HepG2 (cell line): ENCODE measurements around the gene PTGDR2. TPM values are rescaled to one million over a fixed set of nuclear protein-coding genes. Genes with fewer than 3 reads are reported as not detected.

Experiments used
- CREM ChIP-seq, 2 experiments: sonication (generic) in 1 of 2; formaldehyde crosslinking in 1 of 2; IDR thresholded peaks; 2 replicates each; pipeline versions ENCODE4 v1.4.0 to v1.6.1; 2016 to 2020; ENCODE audit warnings: antibody characterized with exemption in 1 of 2, mild to moderate bottlenecking in 1 of 2, missing genetic modification reagents in 1 of 2
- GFI1 ChIP-seq: sonication (generic); formaldehyde crosslinking; IDR thresholded peaks from 2 replicates; pipeline ENCODE4 v1.5.0; 2020; ENCODE audit warnings: missing genetic modification reagents, mild to moderate bottlenecking, borderline replicate concordance
- MXD4 ChIP-seq: IDR thresholded peaks from 2 replicates; pipeline ENCODE4 v1.6.1; 2016; ENCODE audit warnings: mild to moderate bottlenecking, missing biosample characterization, missing genetic modification reagents
- NKX3-1 ChIP-seq: sonication (generic); formaldehyde crosslinking; IDR thresholded peaks from 2 replicates; pipeline ENCODE4 v1.5.0; 2020; ENCODE audit warnings: missing genetic modification reagents
- RCOR2 ChIP-seq: IDR thresholded peaks from 2 replicates; pipeline ENCODE4 v1.6.1; 2016; ENCODE audit warnings: missing biosample characterization, missing genetic modification reagents
- SATB2 ChIP-seq: sonication (generic); formaldehyde crosslinking; IDR thresholded peaks from 2 replicates; pipeline ENCODE4 v1.5.0; 2020; ENCODE audit warnings: missing genetic modification reagents
- SETDB1 ChIP-seq: sonication (generic); formaldehyde crosslinking; IDR thresholded peaks from 2 replicates; pipeline ENCODE4 v1.5.1; 2020; ENCODE audit warnings: missing genetic modification reagents, mild to moderate bottlenecking, borderline replicate concordance
- ZFY ChIP-seq: sonication (generic); formaldehyde crosslinking; IDR thresholded peaks from 2 replicates; pipeline ENCODE4 v1.4.0; 2020; ENCODE audit warnings: missing genetic modification reagents
- ZMYM4 ChIP-seq: sonication (generic); formaldehyde crosslinking; IDR thresholded peaks from 2 replicates; pipeline ENCODE4 v1.8.1; 2023; ENCODE audit warnings: mild to moderate bottlenecking, missing genetic modification reagents
- ZNF253 ChIP-seq: sonication (generic); formaldehyde crosslinking; IDR thresholded peaks from 2 replicates; pipeline ENCODE4 v1.8.0; 2022; ENCODE audit warnings: mild to moderate bottlenecking, missing genetic modification reagents, borderline replicate concordance
- ZNF552 ChIP-seq: sonication (generic); formaldehyde crosslinking; IDR thresholded peaks from 2 replicates; pipeline ENCODE4 v1.9.0; 2022; ENCODE audit warnings: missing genetic modification reagents, mild to moderate bottlenecking, borderline replicate concordance
- ZNF589 ChIP-seq: sonication (generic); formaldehyde crosslinking; conservative IDR thresholded peaks from 2 replicates; pipeline ENCODE4 v1.8.0; 2022; ENCODE audit warnings: mild to moderate bottlenecking, moderate library complexity, missing genetic modification reagents
- polyA plus RNA-seq, 8 experiments: library from polyadenylated mRNA; depleted of rRNA in 3 of 8; stranded (reverse) in 7 of 8; unstranded in 1 of 8; fragments of >200 nt; fragmentation: Illumina TruSeq in 4 of 8; extraction: Trizol in 4 of 8; gene quantifications; 2 replicates each; pipeline versions ENCODE4 v1.2.1 to v1.2.3, GENCODE V29; 2011 to 2016; ENCODE audit warnings: low read depth in 4 of 8, missing spikeins in 1 of 8, mixed read lengths in 1 of 8; ENCODE audit not compliant: insufficient read depth in 1 of 8
- total RNA-seq, 5 experiments: library from RNA; depleted of rRNA; stranded (reverse); fragments of >200 nt; fragmentation: Illumina TruSeq; extraction: Trizol; gene quantifications; 2 replicates each; pipeline ENCODE4 v1.2.3, GENCODE V29; 2016; ENCODE audit warnings: low read depth in 1 of 5
- TF ChIP-seq, protein P1 (sequence below): sonication (generic); formaldehyde crosslinking; conservative IDR thresholded peaks from 2 replicates; pipeline ENCODE4 v1.4.0; 2020; ENCODE audit warnings: mild to moderate bottlenecking, missing genetic modification reagents, moderate library complexity
- TF ChIP-seq, protein P2 (sequence below): sonication (generic); formaldehyde crosslinking; IDR thresholded peaks from 2 replicates; pipeline ENCODE4 v1.5.0; 2020; ENCODE audit warnings: missing genetic modification reagents, mild to moderate bottlenecking, borderline replicate concordance
- TF ChIP-seq, protein P3 (sequence below): IDR thresholded peaks from 2 replicates; pipeline ENCODE4 v1.6.1; 2016; ENCODE audit warnings: missing compliant biosample characterization, missing genetic modification reagents, borderline replicate concordance
- TF ChIP-seq, protein P4 (sequence below): sonication (generic); formaldehyde crosslinking; IDR thresholded peaks from 2 replicates; pipeline ENCODE4 v1.5.0; 2020; ENCODE audit warnings: missing genetic modification reagents
- TF ChIP-seq, protein P5 (sequence below): sonication (generic); formaldehyde crosslinking; IDR thresholded peaks from 2 replicates; pipeline ENCODE4 v1.8.1; 2023; ENCODE audit warnings: mild to moderate bottlenecking, missing genetic modification reagents, borderline replicate concordance
- TF ChIP-seq, protein P6 (sequence below): sonication (generic); formaldehyde crosslinking; IDR thresholded peaks from 2 replicates; pipeline ENCODE4 v1.4.0; 2020; ENCODE audit warnings: mild to moderate bottlenecking, low read depth, missing genetic modification reagents

PTGDR2 gene
- total and polyA plus RNA-seq, 2 of the 13 experiments (the other 11 are each of a cell fraction or from before 2014, with no cell fraction given), result 1.9 to 2.5 TPM

DNA sequence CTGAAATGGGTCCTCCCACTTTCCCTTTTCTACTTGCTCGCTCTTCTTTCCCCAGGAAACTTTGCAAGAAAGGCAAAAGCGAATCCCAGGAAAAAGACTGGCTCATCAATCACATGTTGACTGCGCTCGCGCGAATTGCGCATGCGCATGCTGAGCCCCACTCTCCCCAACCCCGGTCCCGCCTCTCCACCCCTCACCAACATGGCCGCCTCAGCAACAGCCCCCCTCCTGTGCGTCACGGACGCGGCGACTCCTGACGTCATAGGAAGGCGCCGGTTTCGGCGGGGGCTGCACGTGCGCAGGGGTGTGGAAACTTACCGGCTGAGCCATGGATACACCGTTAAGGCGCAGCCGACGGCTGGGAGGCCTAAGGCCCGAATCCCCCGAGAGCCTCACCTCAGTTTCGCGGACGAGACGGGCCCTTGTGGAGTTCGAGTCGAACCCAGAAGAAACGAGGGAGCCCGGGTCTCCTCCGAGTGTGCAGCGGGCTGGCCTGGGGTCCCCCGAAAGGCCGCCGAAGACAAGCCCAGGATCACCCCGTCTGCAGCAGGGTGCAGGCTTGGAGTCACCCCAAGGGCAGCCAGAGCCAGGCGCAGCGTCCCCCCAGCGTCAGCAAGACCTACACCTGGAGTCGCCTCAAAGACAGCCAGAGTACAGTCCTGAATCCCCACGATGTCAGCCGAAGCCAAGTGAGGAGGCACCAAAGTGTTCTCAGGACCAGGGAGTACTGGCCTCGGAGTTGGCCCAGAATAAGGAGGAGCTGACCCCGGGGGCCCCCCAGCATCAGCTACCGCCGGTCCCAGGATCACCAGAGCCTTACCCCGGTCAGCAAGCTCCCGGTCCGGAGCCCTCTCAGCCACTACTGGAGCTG lies 13.7 kb downstream of the PTGDR2 start, which contains the start of gene CCDC86 (continued):
- TF ChIP-seq NKX3-1 (CRISPR knock-in tag) (no peak), ZMYM4 (CRISPR knock-in tag) (peak; percentile 99), ZNF253 (CRISPR knock-in tag) (peak; percentile 65; the same call in 1 of the 2 replicates), RCOR2 (CRISPR knock-in tag) (peak; percentile 57; the same call in 1 of the 2 replicates), CREM (IDR thresholded peaks at IDR 0.05) (peak; percentile 100), CREM (CRISPR knock-in tag; IDR thresholded peaks at IDR 0.05) (peak; percentile 100), SETDB1 (CRISPR knock-in tag) (peak; percentile 65; the same call in 1 of the 2 replicates), MXD4 (peak; percentile 100), ZFY (peak; percentile 91), ZNF589 (CRISPR knock-in tag) (peak; percentile 82; the same call in 1 of the 2 replicates), GFI1 (CRISPR knock-in tag) (peak; percentile 69; the same call in 1 of the 2 replicates), ZNF552 (CRISPR knock-in tag) (peak; percentile 80; the same call in 1 of the 2 replicates), SATB2 (peak; percentile 90)
- TF ChIP-seq, protein P1, sequence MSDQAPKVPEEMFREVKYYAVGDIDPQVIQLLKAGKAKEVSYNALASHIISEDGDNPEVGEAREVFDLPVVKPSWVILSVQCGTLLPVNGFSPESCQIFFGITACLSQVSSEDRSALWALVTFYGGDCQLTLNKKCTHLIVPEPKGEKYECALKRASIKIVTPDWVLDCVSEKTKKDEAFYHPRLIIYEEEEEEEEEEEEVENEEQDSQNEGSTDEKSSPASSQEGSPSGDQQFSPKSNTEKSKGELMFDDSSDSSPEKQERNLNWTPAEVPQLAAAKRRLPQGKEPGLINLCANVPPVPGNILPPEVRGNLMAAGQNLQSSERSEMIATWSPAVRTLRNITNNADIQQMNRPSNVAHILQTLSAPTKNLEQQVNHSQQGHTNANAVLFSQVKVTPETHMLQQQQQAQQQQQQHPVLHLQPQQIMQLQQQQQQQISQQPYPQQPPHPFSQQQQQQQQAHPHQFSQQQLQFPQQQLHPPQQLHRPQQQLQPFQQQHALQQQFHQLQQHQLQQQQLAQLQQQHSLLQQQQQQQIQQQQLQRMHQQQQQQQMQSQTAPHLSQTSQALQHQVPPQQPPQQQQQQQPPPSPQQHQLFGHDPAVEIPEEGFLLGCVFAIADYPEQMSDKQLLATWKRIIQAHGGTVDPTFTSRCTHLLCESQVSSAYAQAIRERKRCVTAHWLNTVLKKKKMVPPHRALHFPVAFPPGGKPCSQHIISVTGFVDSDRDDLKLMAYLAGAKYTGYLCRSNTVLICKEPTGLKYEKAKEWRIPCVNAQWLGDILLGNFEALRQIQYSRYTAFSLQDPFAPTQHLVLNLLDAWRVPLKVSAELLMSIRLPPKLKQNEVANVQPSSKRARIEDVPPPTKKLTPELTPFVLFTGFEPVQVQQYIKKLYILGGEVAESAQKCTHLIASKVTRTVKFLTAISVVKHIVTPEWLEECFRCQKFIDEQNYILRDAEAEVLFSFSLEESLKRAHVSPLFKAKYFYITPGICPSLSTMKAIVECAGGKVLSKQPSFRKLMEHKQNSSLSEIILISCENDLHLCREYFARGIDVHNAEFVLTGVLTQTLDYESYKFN, result peak; percentile 44; the same call in 1 of the 2 replicates
- TF ChIP-seq, protein P2, sequence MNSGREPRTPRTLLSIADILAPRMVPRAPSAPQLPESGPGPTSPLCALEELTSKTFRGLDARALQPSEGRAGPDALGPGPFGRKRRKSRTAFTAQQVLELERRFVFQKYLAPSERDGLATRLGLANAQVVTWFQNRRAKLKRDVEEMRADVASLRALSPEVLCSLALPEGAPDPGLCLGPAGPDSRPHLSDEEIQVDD (CRISPR knock-in tag), result peak; percentile 72; the same call in 1 of the 2 replicates
- TF ChIP-seq, protein P3, sequence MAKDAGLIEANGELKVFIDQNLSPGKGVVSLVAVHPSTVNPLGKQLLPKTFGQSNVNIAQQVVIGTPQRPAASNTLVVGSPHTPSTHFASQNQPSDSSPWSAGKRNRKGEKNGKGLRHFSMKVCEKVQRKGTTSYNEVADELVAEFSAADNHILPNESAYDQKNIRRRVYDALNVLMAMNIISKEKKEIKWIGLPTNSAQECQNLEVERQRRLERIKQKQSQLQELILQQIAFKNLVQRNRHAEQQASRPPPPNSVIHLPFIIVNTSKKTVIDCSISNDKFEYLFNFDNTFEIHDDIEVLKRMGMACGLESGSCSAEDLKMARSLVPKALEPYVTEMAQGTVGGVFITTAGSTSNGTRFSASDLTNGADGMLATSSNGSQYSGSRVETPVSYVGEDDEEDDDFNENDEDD (CRISPR knock-in tag), result peak; percentile 93
- TF ChIP-seq, protein P4, sequence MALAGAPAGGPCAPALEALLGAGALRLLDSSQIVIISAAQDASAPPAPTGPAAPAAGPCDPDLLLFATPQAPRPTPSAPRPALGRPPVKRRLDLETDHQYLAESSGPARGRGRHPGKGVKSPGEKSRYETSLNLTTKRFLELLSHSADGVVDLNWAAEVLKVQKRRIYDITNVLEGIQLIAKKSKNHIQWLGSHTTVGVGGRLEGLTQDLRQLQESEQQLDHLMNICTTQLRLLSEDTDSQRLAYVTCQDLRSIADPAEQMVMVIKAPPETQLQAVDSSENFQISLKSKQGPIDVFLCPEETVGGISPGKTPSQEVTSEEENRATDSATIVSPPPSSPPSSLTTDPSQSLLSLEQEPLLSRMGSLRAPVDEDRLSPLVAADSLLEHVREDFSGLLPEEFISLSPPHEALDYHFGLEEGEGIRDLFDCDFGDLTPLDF (CRISPR knock-in tag), result peak; percentile 56; the same call in 1 of the 2 replicates
- TF ChIP-seq, protein P5, sequence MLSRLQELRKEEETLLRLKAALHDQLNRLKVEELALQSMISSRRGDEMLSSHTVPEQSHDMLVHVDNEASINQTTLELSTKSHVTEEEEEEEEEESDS (CRISPR knock-in tag), result no peak
- TF ChIP-seq, protein P6, sequence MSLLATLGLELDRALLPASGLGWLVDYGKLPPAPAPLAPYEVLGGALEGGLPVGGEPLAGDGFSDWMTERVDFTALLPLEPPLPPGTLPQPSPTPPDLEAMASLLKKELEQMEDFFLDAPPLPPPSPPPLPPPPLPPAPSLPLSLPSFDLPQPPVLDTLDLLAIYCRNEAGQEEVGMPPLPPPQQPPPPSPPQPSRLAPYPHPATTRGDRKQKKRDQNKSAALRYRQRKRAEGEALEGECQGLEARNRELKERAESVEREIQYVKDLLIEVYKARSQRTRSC (CRISPR knock-in tag), result peak; percentile 9; the same call in 1 of the 2 replicates
